Measurements from ENCODE around the gene ARHGAP9. TPM values are rescaled to one million over a fixed set of nuclear protein-coding genes. Genes with fewer than 3 reads are reported as not detected.

Gene ARHGAP9
- total RNA-seq, 1 donor, result under 0.01 TPM

DNA sequence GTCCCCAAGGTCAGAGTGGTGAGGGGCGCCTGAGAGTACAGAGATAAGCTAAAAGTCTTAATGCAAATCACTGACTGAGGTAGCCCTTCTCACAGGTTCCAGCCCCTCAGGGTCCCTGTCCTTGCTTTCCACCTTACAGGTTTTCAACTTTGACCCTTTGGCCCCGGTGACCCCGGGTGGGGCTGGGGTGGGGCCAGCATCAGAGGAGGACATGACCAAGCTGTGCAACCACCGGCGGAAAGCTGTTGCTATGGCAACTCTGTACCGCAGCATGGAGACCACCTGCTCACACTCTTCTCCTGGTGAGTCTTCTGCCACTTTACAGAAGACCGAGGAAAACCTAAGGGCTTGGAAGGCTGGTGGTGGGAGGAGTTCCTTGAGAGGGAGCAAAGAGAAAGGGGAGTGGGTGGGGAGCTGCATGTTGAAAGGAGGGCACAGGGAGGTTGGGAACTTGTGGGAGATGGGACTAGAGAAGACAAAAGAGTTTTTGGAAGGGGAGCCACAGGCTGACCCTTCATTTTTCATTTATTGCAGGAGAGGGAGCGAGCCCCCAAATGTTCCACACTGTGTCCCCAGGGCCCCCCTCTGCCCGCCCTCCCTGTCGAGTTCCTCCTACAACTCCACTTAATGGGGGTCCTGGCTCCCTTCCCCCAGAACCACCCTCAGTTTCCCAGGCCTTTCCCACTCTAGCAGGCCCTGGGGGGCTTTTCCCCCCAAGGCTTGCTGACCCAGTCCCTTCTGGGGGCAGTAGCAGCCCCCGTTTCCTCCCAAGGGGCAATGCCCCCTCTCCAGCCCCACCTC, 45.3 kb upstream of the ARHGAP9 start:
- DNase-seq (ENCODE audit: low read depth), result no peak
- H3K4me3 ChIP-seq (ENCODE audit: low read depth, low read length), result peak overlapping the region; percentile 87
- TF ChIP-seq, protein P1, sequence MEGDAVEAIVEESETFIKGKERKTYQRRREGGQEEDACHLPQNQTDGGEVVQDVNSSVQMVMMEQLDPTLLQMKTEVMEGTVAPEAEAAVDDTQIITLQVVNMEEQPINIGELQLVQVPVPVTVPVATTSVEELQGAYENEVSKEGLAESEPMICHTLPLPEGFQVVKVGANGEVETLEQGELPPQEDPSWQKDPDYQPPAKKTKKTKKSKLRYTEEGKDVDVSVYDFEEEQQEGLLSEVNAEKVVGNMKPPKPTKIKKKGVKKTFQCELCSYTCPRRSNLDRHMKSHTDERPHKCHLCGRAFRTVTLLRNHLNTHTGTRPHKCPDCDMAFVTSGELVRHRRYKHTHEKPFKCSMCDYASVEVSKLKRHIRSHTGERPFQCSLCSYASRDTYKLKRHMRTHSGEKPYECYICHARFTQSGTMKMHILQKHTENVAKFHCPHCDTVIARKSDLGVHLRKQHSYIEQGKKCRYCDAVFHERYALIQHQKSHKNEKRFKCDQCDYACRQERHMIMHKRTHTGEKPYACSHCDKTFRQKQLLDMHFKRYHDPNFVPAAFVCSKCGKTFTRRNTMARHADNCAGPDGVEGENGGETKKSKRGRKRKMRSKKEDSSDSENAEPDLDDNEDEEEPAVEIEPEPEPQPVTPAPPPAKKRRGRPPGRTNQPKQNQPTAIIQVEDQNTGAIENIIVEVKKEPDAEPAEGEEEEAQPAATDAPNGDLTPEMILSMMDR (IDR thresholded peaks at IDR 0.05; ENCODE audit: insufficient read depth, low read depth, low read length), result no peak

DNA sequence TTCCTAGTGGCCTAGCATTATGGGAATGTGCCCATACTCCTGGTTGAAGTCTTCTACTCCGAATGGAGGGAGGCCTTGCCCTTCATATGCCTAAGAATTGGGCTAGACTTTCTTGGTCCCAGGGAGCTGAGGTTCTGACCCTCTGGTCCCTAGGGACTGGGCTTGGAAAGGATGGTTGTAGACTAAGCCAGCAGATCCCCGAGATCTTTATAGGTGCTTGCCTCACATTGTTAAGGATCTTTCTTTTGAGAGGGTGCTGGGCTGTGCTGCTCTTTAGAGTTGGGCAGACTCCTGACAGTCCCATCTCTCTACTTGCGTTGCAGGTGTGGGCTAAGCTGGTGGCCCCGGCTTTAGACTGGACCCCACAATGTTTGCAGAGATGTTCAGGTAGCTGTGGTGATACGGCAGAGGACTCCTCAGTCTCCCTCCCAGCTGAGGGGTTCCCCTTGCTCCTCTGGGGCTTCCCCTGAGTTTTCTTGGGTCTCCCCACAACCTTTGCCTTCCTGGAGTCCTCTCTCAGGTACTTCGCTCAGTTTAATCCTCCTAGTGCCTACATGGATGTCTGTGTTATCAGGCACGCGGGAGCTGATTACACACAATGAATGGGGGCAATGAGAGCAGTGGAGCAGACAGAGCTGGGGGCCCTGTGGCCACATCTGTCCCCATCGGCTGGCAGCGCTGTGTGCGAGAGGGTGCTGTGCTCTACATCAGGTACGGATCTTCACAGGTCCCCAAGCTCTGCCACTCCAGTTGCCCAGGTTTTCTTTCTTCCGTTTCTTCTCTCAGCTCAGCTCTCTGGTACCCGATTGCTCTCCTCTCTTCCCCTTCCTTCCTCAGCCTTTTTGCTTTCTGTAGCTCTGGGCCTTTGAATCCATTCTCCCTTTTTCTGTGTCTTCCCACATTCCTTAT, 44.3 kb upstream of the ARHGAP9 start:
- peak overlapping the region; percentile 87 for H3K4me3 ChIP-seq (ENCODE audit: low read depth, low read length)
- TF ChIP-seq, protein P1 (IDR thresholded peaks at IDR 0.05; ENCODE audit: insufficient read depth, low read depth, low read length), result no peak
- DNase-seq (ENCODE audit: low read depth), result no peak

DNA sequence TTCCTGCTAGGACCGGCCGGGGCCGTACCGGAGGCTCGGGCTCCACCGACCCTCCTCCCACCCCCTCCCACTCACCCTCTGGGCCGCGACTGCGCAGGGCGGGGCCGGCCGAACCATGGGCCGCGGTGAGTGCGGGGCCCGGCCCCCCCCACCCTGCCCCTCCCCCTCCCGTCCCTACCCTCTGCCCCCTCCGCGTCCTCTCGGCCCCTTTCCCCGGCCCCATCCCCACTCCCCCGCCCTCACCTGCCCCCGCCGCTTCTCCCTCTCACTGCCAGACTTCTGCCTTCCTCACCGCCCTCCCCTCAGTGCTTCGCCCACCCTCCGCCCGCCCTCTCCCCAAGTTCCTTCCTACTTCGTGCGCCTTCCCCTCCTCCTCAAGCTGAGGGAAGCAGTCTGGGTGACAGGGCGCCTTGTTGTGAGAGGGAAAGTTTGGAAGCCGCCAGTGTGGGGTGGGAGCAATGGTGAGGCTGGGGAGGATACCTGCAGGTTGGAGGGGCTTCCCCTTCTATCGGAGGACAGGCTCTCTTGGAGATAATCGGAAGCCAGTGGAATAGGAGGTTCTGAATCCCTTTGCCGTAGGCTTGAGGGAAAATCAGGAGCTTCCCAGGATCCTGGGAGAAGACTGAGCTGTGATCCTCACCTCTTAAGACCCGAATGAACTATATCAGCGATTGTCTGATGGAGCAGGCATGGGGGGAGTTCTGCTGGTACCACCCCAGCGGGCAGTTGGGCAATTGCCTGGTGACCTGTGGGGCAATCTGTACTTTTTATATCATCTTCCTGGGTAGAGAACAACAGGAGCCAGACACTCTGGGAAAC, 43.4 kb upstream of the ARHGAP9 start:
- H3K4me3 ChIP-seq (ENCODE audit: low read depth, low read length), result peak overlapping the region; percentile 87
- TF ChIP-seq, protein P1 (IDR thresholded peaks at IDR 0.05; ENCODE audit: insufficient read depth, low read depth, low read length), result peak; percentile 8
- DNase-seq (ENCODE audit: low read depth), result peak; percentile 79

DNA sequence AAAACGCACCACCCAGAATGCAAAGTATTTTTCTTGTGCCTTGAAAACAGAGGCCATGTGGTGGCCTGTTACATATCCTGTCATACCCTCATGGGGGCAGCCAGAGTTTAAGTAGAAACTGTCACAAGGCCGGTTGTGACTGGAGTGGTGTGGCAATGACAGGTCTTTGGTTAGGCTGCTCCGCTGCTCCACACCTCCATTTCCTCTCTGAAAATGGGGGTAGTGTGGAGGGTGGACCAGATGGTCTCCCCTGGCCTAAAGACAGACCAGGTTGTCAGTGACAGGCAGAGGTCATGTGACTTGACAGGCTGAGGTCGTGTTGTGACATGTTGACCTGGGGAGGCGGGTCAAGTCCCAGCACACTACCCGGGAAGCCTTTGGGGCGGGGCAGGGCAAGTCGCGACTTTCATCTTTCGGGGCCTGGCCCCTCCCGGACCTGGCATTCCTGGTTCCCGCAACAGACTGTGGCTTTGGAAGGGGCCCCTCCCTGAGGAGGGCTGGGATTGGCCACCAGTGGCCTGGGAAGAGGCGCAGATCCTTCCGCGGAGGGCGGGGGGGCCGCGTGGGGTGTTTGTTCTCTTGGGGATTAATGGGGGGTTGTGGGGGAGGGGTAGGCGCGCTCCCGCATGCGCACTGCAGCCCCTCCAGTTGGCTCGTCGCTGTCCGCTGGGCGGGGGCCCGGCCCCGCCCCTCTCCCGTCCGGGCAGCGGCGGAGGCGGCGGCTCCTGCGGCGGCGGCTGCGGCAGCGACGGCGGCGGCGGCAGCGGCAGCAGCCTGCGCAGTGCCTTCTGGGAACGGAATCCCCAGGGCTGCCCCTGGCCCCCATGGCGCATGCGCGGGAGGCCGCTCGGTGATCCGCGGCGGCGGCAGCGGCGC, 42.6 kb upstream of the ARHGAP9 start, which contains the start of gene MBD6:
Gene MBD6, plus strand, starts transcription at position 814 of the 876 bp plus-strand sequence. CDS start 1,480 bp downstream, outside the sequence.
- TF ChIP-seq, protein P1 (IDR thresholded peaks at IDR 0.05; ENCODE audit: insufficient read depth, low read depth, low read length), result no peak
- DNase-seq (ENCODE audit: low read depth), result peak; percentile 97
- H3K4me3 ChIP-seq (ENCODE audit: low read depth, low read length), result peak within 1 kb of the TSS; percentile 87

DNA sequence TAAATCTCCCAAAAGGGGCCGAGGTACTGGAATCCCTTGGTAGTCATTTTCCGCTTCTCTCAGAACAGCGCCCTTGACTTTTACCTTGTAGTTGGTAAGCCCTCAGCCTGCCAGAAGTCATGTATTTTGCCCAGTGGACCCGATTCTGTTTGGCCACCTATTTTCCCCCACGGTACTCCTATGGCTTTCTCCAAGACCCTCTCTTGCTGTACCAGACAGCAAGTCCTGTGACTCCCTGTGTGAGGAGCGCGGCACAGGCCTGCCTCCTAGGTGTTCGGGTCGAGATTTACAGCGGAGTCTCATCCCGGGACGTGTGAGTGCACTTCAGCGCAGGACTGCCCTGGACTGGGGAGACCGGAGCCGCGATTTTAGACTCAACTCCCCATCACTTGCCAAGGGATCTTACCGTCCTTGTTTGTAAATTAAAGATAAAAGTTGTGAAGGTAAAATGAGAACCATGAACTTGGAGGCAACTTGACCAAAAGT, 41.9 kb upstream of the ARHGAP9 start:
- TF ChIP-seq, protein P1 (IDR thresholded peaks at IDR 0.05; ENCODE audit: insufficient read depth, low read depth, low read length), result no peak
- H3K4me3 ChIP-seq (ENCODE audit: low read depth, low read length), result peak overlapping the region; percentile 50
- DNase-seq (ENCODE audit: low read depth), result peak; percentile 78
